Psoas muscle (tissue), 8 donors: ENCODE data around the gene EEF1G. TPM values are rescaled to one million over a fixed set of nuclear protein-coding genes. Genes with fewer than 3 reads are reported as not detected.
"Not testable (repeated sequence)": the region's sequence is repeated elsewhere in the genome, so short reads cannot be mapped to it uniquely, and the experiment has no call there.

Experiments used
- ATAC-seq, 4 donors: fragments of 200-7000 bp; cut with Tn5 transposase; one replicate each; pipeline ENCODE4 v1.9.1; 2020; ENCODE audit warnings: moderate library complexity in 3 of 4, mild to moderate bottlenecking in 2 of 4
- DNase-seq, 2 donors: peaks; one replicate each; pipeline ENCODE4 v3.0.0-alpha.2; 2020
- H3K27ac ChIP-seq: fragments of 200-600 bp; one replicate; pipeline ENCODE4 v1.8.0; 2022
- H3K27me3 ChIP-seq, 3 donors: fragments of 200-600 bp in 1 of 3; one replicate each; pipeline versions ENCODE4 v1.6.1 to v1.8.0; 2013 to 2022; ENCODE audit warnings: low read length in 2 of 3, mild to moderate bottlenecking in 2 of 3, moderate library complexity in 1 of 3; ENCODE audit not compliant: insufficient read depth in 3 of 3
- H3K36me3 ChIP-seq, 2 donors: fragments of 200-600 bp in 1 of 2; one replicate each; pipeline versions ENCODE4 v1.6.1 to v1.8.0; 2013 to 2022; ENCODE audit warnings: low read depth in 1 of 2, mild to moderate bottlenecking in 1 of 2, moderate library complexity in 1 of 2; ENCODE audit not compliant: insufficient read depth in 1 of 2
- H3K4me1 ChIP-seq: fragments of 200-600 bp; one replicate; pipeline ENCODE4 v1.8.0; 2022
- H3K4me3 ChIP-seq: fragments of 200-600 bp; one replicate; pipeline ENCODE4 v1.8.0; 2022; ENCODE audit warnings: mild to moderate bottlenecking
- H3K9me3 ChIP-seq: fragments of 200-600 bp; one replicate; pipeline ENCODE4 v1.8.0; 2022
- CTCF ChIP-seq: fragments of 200-600 bp; IDR thresholded peaks from one replicate; pipeline ENCODE4 v1.8.0; 2022; ENCODE audit warnings: antibody characterized with exemption
- WGBS, 3 donors: extraction: QIAGEN DNeasy Blood & Tissue Kit; methylation state at CpG; one replicate each; pipeline versions ENCODE4 v1.1.6 to v1.1.7; 2013; 5-methylcytosine and 5-hydroxymethylcytosine counted together
- intact Hi-C, 2 donors: fragments of 100-400 bp; cut with DNase I; formaldehyde crosslinking; loops; one replicate each; pipeline versions ENCODE4 v1.11.0 to v1.14.2; 2022
- long read RNA-seq, 2 donors: library from polyadenylated mRNA; unstranded; transcript quantifications; one replicate each; pipeline ENCODE4 v2.0.0, GENCODE V29; 2021
- polyA plus RNA-seq, 3 donors: library from polyadenylated mRNA; stranded (reverse); fragments of 200-250 nt; gene quantifications; one replicate each; pipeline ENCODE4 v1.2.3, GENCODE V29; 2013
- total RNA-seq, 4 donors: library from RNA; stranded (reverse); fragmentation: NEBNext Ultra II Directional in 2 of 4; extraction: Animal tissue kit (Norgen Biotek cat#: 25700) in 2 of 4; gene quantifications; one replicate each; pipeline versions ENCODE4 v1.2.1 to v1.2.4, GENCODE V29; 2021 to 2023
- donor health status: healthy with polysubstance abuse.
- donor health status: DM: no; HTN: no; CAD: no; lungs with moderate emphysema.
- donor health status: Bipolar disorder and iron deficiency.
- donor health status: healthy.
- donor health status: DM: yes; HTN: yes; CAD: no.
- donor health status: DM: no; HTN: no; CAD: no.
- donor health status: DM: no; HTN: no; CAD: no.
- donor health status: DM: yes; HTN: yes; CAD: no.

The EEF1G gene
- 1,000 to 10,000 TPM; 1,137 to 1,954 (median 1,509) TPM for total RNA-seq
- polyA plus RNA-seq, result 1,000 to 10,000 TPM; 1,687 to 2,356 (median 2,243) TPM
- long read RNA-seq, donor 1, transcript EEF1G-203 (9 exons, 2,496 nt), result minor isoform, 22 of 1,011 reads
- long read RNA-seq, donor 1, transcript EEF1G-201 (10 exons, 1,523 nt), result major isoform, 974 of 1,011 reads
- long read RNA-seq, donor 1, partial matches to known transcripts, result 10 of 1,011 reads
- long read RNA-seq, donor 1, other reads (novel, unspliced or antisense), result 5 of 1,011 reads
- long read RNA-seq, donor 2, transcript EEF1G-201 (10 exons, 1,523 nt), result major isoform, 3,435 of 3,536 reads
- long read RNA-seq, donor 2, transcript EEF1G-203 (9 exons, 2,496 nt), result minor isoform, 37 of 3,536 reads
- long read RNA-seq, donor 2, partial matches to known transcripts, result 41 of 3,536 reads
- long read RNA-seq, donor 2, other reads (novel, unspliced or antisense), result 23 of 3,536 reads

- TF ChIP-seq CTCF, result no peak
- Histone ChIP-seq H3K27ac (peak within 1 kb of the TSS; percentile 92), H3K36me3 (peaks cover 5 to 73% of the 10 kb centered on the region in 2 donors), H3K4me3 (peak within 1 kb of the TSS; percentile 90), H3K27me3 (no peaks in the 10 kb centered on the region), H3K9me3 (no peaks in the 10 kb centered on the region), H3K4me1 (peaks cover 56% of the 10 kb centered on the region)
- DNase-seq (peak; percentile 98 to 99), ATAC-seq (peak; percentile 92 to 94 (median 94))
- intact Hi-C loops, result loop anchor here in 1 of 2 donors (10.0 kb wide), 1 partner anchor 281 kb away; no protein-coding TSS in a partner anchor
- 0% methylated on average over 46 of the region's 46 CpGs for WGBS, 3 donors
Measured at GRCh38 chr11:62573592-62574362, at the start of gene EEF1G. TSS of gene EEF1G (minus strand) at chr11:62573891. CDS start at chr11:62573842, 49 bp downstream.

- Histone ChIP-seq H3K36me3 (peaks cover 2 to 39% of the 10 kb centered on the region in 2 donors), H3K4me3 (peak overlapping the region; percentile 79), H3K4me1 (peaks cover 21% of the 10 kb centered on the region), H3K27me3 (no peaks in the 10 kb centered on the region), H3K27ac (peak overlapping the region; percentile 93), H3K9me3 (no peaks in the 10 kb centered on the region)
- WGBS, 3 donors, result 56 to 71% (median 66%) methylated on average over 7 of the region's 7 CpGs
- intact Hi-C loops, result no loop called here
- DNase-seq (no peak), ATAC-seq (no peak)
- TF ChIP-seq CTCF, result no peak
Measured at GRCh38 chr11:62622476-62623089, 48.9 kb upstream of the EEF1G start.

- no peak for TF ChIP-seq CTCF
- intact Hi-C loops, result no loop called here
Measured at GRCh38 chr11:62621567-62622470, 48.1 kb upstream of the EEF1G start, which contains the start of gene B3GAT3. TSS of gene B3GAT3 (minus strand) at chr11:62621986. CDS start at chr11:62621947, 39 bp downstream.

GRCh38 chr11:62621027-62621566 is 47.4 kb upstream of the EEF1G start:
- H3K36me3 ChIP-seq, result peaks cover 2 to 39% of the 10 kb centered on the region in 2 donors
- TF ChIP-seq CTCF, result no peak

More at GRCh38 chr11:62621567-62622470, 48.1 kb upstream of the EEF1G start, which contains the start of gene B3GAT3:
- peaks cover 2 to 39% of the 10 kb centered on the region in 2 donors for H3K36me3 ChIP-seq
- H3K9me3 ChIP-seq, result no peaks in the 10 kb centered on the region
- 0 to 1% (median 1%) methylated on average over 46 to 77 of the region's 77 CpGs for WGBS, 3 donors
- H3K4me3 ChIP-seq, result peak within 1 kb of the TSS; percentile 79
- ATAC-seq (peak; percentile 97 to 99 (median 98)), DNase-seq (peak; percentile 99)
- peak within 1 kb of the TSS; percentile 93 for H3K27ac ChIP-seq
- no peaks in the 10 kb centered on the region for H3K27me3 ChIP-seq
- H3K4me1 ChIP-seq, result peaks cover 21% of the 10 kb centered on the region

GRCh38 chr11:62616957-62617356 is 43.3 kb upstream of the EEF1G start:
- DNase-seq, H3K27me3 ChIP-seq, H3K4me3 ChIP-seq, H3K9me3 ChIP-seq, ATAC-seq, H3K27ac ChIP-seq, intact Hi-C loops: not testable (repeated sequence)
- WGBS, 3 donors, result 92 to 95% (median 92%) methylated on average over 11 to 14 of the region's 14 CpGs
- H3K4me1 ChIP-seq, result peaks cover 20% of the 10 kb centered on the region
- peaks cover 0 to 44% of the 10 kb centered on the region in 2 donors for H3K36me3 ChIP-seq

More at GRCh38 chr11:62621027-62621566, 47.4 kb upstream of the EEF1G start:
- no peaks in the 10 kb centered on the region for H3K9me3 ChIP-seq
- H3K27ac ChIP-seq, result peak overlapping the region; percentile 93
- H3K4me1 ChIP-seq, result peaks cover 21% of the 10 kb centered on the region
- no peaks in the 10 kb centered on the region for H3K27me3 ChIP-seq
- whole genome bisulfite sequencing, 3 donors, result 31 to 35% (median 34%) methylated on average over 8 of the region's 8 CpGs
- intact Hi-C loops, result no loop called here
- DNase-seq (no peak), ATAC-seq (no peak)
- peak overlapping the region; percentile 79 for H3K4me3 ChIP-seq
